Stimulated activated CD8-positive, alpha-beta memory T cell treated with anti-CD3 and anti-CD28 coated beads, Interleukin-15, amount 100 ng/mL, for 24 hours (primary cell): ENCODE results near the gene CPA2.
"Not testable (repeated sequence)": the region's sequence is repeated elsewhere in the genome, so short reads cannot be mapped to it uniquely, and the experiment has no call there.

Source experiments
- DNase-seq: peaks from one replicate; pipeline ENCODE4 v3.0.0-alpha.2; 2020; ENCODE audit warnings: low read depth

The CPA2 gene

GRCh38 chr7:130309986-130310385 is 43.3 kb downstream of the CPA2 start:
- no peak for DNase-seq

- no peak for DNase-seq
Measured at GRCh38 chr7:130314305-130314704, 47.6 kb downstream of the CPA2 start.

DNA sequence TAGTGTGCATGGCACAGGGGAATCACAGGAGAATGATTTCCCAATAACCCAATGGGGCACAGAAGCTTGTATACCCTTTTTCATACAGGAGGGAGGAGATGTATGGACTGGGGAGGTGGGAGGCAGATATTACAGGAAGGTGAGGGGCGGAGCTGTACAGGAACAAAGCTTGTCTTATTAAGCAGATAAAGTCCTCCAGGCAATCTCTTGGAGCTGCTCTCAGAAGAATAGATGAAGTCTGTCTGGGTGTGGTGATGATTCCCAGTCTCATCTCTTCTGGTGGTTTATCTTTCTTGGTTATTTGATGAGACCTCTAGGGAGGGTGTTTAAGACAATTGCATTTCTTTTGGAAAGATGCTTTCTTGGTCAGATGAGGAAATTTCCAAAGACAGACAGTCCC is 52.9 kb downstream of the CPA2 start:
- DNase-seq: no peak

GRCh38 chr7:130321542-130322229 is 55.0 kb downstream of the CPA2 start:
- DNase-seq: not testable (repeated sequence)

DNA sequence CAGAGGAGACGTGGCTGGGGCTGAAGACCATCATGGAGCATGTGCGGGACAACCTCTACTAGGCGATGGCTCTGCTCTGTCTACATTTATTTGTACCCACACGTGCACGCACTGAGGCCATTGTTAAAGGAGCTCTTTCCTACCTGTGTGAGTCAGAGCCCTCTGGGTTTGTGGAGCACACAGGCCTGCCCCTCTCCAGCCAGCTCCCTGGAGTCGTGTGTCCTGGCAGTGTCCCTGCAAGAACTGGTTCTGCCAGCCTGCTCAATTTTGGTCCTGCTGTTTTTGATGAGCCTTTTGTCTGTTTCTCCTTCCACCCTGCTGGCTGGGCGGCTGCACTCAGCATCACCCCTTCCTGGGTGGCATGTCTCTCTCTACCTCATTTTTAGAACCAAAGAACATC is 56.0 kb downstream of the CPA2 start:
- no peak for DNase-seq

DNA sequence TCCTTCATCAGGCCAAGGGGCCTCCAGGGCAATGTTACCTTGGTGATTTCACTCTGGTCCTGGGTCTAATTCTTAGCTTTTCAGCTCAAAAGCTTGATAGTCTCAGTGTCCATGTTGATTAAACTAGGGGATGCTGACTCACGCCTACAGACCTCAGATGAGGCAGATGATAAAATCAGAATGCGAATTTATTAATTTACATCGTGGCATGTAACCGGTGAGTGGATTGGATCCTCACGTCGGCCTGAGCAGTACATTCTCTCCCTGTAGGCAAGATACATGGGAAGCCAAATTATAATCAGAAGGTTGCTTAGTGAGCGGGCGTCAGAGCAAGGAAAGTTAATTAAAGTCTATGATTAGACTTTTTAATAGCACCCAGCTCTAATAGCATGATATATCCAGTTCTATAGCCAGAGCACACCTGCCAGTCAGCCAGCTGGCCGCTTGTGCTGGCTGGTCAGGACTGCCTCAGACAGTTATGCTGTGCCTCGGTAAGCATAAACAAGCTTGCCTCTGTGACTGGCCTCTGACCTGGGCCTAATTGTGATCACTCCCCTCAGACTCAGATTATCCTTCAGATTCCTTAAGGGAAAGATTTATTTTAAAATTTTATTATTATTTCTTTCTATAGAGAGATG is 57.8 kb downstream of the CPA2 start:
- no peak for DNase-seq

- DNase-seq: no peak
Measured at GRCh38 chr7:130329681-130330080, 63.0 kb downstream of the CPA2 start.

DNA sequence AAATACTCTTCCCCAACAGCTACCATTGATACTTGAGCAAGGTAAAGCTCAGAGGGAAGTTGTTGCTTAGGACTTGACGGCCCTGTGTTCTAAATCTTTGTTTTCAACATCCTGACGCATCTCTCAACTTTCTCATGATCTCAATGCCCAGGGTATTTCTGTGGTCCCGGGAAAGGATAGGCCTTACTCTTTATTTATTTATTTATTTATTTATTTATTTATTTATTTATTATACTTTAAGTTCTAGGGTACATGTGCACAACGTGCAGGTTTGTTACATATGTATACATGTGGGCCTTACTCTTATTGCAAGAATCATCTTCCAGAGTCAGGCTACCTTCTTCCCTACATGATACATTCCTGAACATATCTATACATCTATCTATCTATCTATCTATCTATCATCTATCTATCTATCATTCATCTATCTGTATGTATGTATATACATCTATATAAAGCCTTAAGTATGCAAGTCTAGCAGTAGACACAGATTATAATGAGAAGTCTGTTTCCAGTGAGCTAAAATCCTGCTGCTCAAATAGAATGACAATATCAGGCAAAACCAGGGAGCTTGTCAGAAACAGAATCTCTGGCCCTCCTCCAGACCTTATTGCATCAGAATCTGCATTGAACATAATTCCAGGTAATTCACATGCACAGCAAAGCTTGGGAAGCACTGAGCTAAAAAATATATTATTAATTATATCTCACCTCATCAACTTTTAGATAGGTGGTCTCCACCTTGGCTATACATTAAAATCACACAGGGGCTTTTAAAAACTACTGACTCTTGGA is 65.8 kb downstream of the CPA2 start:
- DNase-seq: no peak

GRCh38 chr7:130333832-130334231 is 67.2 kb downstream of the CPA2 start:
- DNase-seq: no peak

GRCh38 chr7:130334274-130334673 is 67.6 kb downstream of the CPA2 start:
- no peak for DNase-seq

DNA sequence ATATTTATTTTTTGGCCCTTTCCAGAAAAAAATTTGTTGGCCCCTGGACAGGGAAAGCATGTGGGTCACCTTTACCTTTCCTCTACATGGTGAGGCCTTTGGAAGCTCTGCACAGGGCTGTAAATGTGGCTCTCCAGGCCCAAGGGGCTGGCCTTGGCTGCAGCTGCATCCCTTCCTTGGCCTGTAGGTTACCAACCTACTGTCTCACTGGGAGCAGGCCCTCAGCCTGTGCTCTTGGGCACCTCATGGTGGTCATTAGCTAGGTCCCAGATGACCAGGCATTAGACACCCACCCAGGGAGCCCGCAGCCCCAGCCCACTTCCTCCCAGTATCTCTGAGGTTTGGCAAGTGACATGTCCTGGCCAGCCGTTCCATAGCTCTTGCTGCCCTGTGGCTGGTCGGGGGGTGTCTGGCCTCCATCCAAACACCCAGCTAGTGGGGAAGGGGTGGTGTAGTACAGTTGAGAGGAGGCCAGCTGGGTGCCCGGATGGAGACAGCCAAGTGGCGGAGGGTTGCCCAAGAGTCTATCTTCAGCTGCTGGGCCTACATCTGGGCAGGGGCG is 70.8 kb downstream of the CPA2 start:
- DNase-seq: no peak

DNA sequence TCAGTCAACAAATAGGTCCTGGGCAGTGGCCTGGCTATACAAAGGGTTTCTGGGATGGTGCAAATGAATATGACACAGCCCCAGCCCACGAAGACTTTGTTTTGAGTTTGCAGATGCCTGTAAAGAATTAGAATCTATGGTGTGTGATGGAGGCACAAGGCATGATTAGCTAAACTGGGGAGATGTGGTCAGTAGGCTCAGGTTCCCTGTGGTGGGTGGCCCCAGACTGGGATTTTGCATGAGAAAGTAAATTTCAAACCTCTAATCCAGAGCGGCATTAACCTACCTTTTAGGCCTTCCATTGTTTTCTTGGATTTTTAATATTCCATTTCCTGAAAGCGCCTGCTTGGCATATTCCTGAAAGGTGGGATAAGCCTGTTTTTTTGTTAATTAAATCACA is 71.6 kb downstream of the CPA2 start:
- DNase-seq: no peak
